ENCODE measurements around the gene IFNA17.

DNA sequence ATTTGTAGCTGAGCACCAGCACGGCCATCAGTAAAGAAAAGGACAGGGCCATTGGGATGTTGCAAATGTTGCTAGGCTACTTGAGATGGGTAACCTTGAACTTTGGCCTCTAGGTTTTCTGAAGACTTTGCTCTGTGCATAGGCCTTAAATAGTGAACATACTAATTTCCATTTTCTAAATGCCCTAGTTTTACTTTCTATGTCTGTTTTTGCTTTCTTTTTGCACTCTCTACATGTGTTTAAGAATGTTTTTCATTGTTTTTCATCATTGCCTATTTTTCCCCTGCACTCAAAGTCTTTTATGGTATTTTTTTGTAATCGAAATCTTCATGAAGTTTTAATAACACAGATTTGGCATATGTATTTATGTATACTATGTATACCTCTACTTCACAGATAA is at the start of gene IFNA17:
- no peak for TF ChIP-seq POLR2A (IDR thresholded peaks at IDR 0.05; ENCODE audit: low read depth)
- no peak for TF ChIP-seq CTCF (IDR thresholded peaks at IDR 0.05)
- no peak for TF ChIP-seq EP300 (IDR thresholded peaks at IDR 0.05)
